Measurements from ENCODE around the gene SLX1A. TPM values are rescaled to one million over a fixed set of nuclear protein-coding genes. Genes with fewer than 3 reads are reported as not detected.
A peak's percentile ranks its signal among the peaks of the same experiment; 100 is the strongest.

Gene SLX1A
- total and polyA plus RNA-seq, 10 of the 15 experiments (the other 5 are each of a cell fraction or from before 2014, with no cell fraction given), result 2.5 to 123 (median 28.9) TPM

DNA sequence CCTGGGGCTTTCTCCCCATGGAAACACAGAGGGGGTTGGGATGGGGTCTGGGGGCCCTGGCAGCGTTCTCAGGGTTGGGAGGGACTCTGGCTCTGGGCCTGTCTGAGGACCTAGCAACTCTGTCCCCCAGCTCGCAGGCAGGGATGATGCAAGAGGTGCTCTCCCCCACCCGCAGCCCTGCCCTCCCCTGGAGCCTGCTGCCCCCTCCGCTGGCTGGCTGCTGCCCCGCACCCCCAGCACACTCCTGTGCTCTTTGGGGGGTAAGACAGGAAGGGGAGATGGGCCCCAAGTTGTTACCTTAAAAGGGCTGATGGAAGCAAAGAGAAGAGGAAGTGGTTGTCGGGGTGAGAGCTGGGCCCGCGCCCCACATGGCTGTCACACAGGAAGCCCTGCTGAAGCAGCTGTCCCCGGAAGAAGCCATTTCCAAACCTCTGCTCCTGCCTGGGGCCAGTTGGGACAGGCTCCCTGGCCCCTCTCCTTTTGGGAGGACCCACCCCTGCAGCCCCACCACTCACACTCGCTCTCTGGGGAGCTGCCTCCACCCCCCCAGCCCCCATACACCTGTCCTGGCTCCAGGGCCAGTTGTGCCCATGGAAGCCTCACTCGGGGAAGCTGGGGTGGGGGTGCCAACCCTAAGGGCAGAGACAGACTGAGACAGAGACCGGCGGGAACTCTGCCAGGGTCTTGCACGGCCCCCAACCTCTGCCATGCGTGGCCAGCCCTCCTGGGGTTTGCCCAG, 7.8 kb upstream of the SLX1A start (continued):
- TF ChIP-seq MEF2B (IDR thresholded peaks at IDR 0.05; ENCODE audit: partially characterized antibody, poor library complexity, severe bottlenecking) (no peak), RBBP5 (conservative IDR thresholded peaks at IDR 0.05) (no peak), PAX8 (IDR thresholded peaks at IDR 0.05) (no peak), TBL1XR1 (IDR thresholded peaks at IDR 0.05; ENCODE audit: low read depth, low read length) (no peak), SUPT20H (IDR thresholded peaks at IDR 0.05; ENCODE audit: borderline replicate concordance, control insufficient read depth, low read depth, low read length) (no peak), CBX5 (IDR thresholded peaks at IDR 0.05; ENCODE audit: low read depth) (no peak), USF1 (IDR thresholded peaks at IDR 0.05; ENCODE audit: borderline replicate concordance, extremely low read length, insufficient read depth, low read depth, low read length) (no peak), SMAD1 (IDR thresholded peaks at IDR 0.05; ENCODE audit: low read depth, partially characterized antibody) (no peak), RB1 (IDR thresholded peaks at IDR 0.05; ENCODE audit: borderline replicate concordance) (no peak), RCOR1 (conservative IDR thresholded peaks at IDR 0.05; ENCODE audit: low read depth, low read length) (no peak), NRF1 (conservative IDR thresholded peaks at IDR 0.05; ENCODE audit: low read depth, low read length) (no peak), NR2F1 (conservative IDR thresholded peaks at IDR 0.05) (no peak; the same call in 1 of the 2 replicates), SKIL (IDR thresholded peaks at IDR 0.05; ENCODE audit: low read depth, poor library complexity, severe bottlenecking) (no peak), FOXK2 (IDR thresholded peaks at IDR 0.05) (no peak), PML (IDR thresholded peaks at IDR 0.05; ENCODE audit: low read length) (no peak), WRNIP1 (IDR thresholded peaks at IDR 0.05; ENCODE audit: borderline replicate concordance, low read depth, low read length) (no peak), HDGF (IDR thresholded peaks at IDR 0.05) (peak; percentile 22; the same call in 1 of the 2 replicates), RAD21 (IDR thresholded peaks at IDR 0.05; ENCODE audit: insufficient read depth, low read depth, low read length) (no peak), FOXM1 (IDR thresholded peaks at IDR 0.05; ENCODE audit: low read depth, low read length) (no peak), EED (IDR thresholded peaks at IDR 0.05; ENCODE audit: low read depth) (peak; percentile 27; the same call in 1 of the 2 replicates), ATF2 (IDR thresholded peaks at IDR 0.05; ENCODE audit: low read length) (no peak)
- TF ChIP-seq, protein P1, sequence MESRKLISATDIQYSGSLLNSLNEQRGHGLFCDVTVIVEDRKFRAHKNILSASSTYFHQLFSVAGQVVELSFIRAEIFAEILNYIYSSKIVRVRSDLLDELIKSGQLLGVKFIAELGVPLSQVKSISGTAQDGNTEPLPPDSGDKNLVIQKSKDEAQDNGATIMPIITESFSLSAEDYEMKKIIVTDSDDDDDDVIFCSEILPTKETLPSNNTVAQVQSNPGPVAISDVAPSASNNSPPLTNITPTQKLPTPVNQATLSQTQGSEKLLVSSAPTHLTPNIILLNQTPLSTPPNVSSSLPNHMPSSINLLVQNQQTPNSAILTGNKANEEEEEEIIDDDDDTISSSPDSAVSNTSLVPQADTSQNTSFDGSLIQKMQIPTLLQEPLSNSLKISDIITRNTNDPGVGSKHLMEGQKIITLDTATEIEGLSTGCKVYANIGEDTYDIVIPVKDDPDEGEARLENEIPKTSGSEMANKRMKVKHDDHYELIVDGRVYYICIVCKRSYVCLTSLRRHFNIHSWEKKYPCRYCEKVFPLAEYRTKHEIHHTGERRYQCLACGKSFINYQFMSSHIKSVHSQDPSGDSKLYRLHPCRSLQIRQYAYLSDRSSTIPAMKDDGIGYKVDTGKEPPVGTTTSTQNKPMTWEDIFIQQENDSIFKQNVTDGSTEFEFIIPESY (IDR thresholded peaks at IDR 0.05), result no peak
- TF ChIP-seq, protein P2, sequence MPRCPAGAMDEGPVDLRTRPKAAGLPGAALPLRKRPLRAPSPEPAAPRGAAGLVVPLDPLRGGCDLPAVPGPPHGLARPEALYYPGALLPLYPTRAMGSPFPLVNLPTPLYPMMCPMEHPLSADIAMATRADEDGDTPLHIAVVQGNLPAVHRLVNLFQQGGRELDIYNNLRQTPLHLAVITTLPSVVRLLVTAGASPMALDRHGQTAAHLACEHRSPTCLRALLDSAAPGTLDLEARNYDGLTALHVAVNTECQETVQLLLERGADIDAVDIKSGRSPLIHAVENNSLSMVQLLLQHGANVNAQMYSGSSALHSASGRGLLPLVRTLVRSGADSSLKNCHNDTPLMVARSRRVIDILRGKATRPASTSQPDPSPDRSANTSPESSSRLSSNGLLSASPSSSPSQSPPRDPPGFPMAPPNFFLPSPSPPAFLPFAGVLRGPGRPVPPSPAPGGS (IDR thresholded peaks at IDR 0.05; ENCODE audit: borderline replicate concordance, insufficient read depth, low read depth, low read length, poor library complexity, severe bottlenecking), result peak; percentile 32

All from GM12878 (cell line).